ENCODE results near the gene SFT2D3. TPM values are rescaled to one million over a fixed set of nuclear protein-coding genes. Genes with fewer than 3 reads are reported as not detected.

SFT2D3 gene
- total and polyA plus RNA-seq, 4 donors = 2.4 to 4.9 (median 4.7) TPM; not detected in 1

- Histone ChIP-seq H3K9ac (ENCODE audit: low read depth in 1 of 2, low read length in 2 of 2) (no peak overlapping the region), H3K4me3 (ENCODE audit: low read depth in 1 of 3, low read length in 3 of 3) (no peak overlapping the region), H3K36me3 (ENCODE audit: control insufficient read depth in 4 of 4, insufficient read depth in 3 of 4, low read depth in 1 of 4, low read length in 3 of 4) (no peaks in the 10 kb centered on the region), H3K27me3 (ENCODE audit: control insufficient read depth in 4 of 4, insufficient read depth in 4 of 4, low read length in 3 of 4) (no peaks in the 10 kb centered on the region), H3K27ac (ENCODE audit: low read depth in 1 of 2, low read length in 2 of 2) (no peak overlapping the region), H3K4me1 (ENCODE audit: control insufficient read depth in 4 of 4, insufficient read depth in 4 of 4, low read length in 3 of 4) (peaks cover 2 to 15% (median 12%) of the 10 kb centered on the region in 4 donors), H3K9me3 (ENCODE audit: control insufficient read depth in 4 of 4, low read length in 3 of 4) (no peaks in the 10 kb centered on the region)
- WGBS = 91% methylated on average over 6 of the region's 6 CpGs
- DNase-seq (ENCODE audit: low spot score) = no peak
- TF ChIP-seq TAF1 (conservative IDR thresholded peaks at IDR 0.05) (no peak), YY1 (IDR thresholded peaks at IDR 0.05) (no peak), GABPA (IDR thresholded peaks at IDR 0.05 in 1 of 2, conservative IDR thresholded peaks at IDR 0.05 in 1 of 2) (no peak), SP1 (IDR thresholded peaks at IDR 0.05) (no peak), RXRA (IDR thresholded peaks at IDR 0.05) (no peak), REST (IDR thresholded peaks at IDR 0.05) (no peak), HNF4A (conservative IDR thresholded peaks at IDR 0.05) (no peak), JUND (IDR thresholded peaks at IDR 0.05) (no peak), CTCF (IDR thresholded peaks at IDR 0.05; ENCODE audit: low read depth, low read length, missing input control) (no peak), NR2F2 (IDR thresholded peaks at IDR 0.05) (no peak), RAD21 (IDR thresholded peaks at IDR 0.05) (no peak), HNF4G (IDR thresholded peaks at IDR 0.05) (no peak), ZBTB33 (IDR thresholded peaks at IDR 0.05) (no peak), EGR1 (IDR thresholded peaks at IDR 0.05; ENCODE audit: low read depth in 2 of 2) (no peak), FOXA1 (IDR thresholded peaks at IDR 0.05) (no peak), FOXA2 (IDR thresholded peaks at IDR 0.05) (no peak)
- TF ChIP-seq, protein P1, sequence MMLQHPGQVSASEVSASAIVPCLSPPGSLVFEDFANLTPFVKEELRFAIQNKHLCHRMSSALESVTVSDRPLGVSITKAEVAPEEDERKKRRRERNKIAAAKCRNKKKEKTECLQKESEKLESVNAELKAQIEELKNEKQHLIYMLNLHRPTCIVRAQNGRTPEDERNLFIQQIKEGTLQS (IDR thresholded peaks at IDR 0.05) = no peak
- TF ChIP-seq, protein P2, sequence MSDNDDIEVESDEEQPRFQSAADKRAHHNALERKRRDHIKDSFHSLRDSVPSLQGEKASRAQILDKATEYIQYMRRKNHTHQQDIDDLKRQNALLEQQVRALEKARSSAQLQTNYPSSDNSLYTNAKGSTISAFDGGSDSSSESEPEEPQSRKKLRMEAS (IDR thresholded peaks at IDR 0.05) = no peak
Observed at GRCh38 chr2:127678991-127679390, 22.3 kb upstream of the SFT2D3 start.
